GM10266 (cell line): ENCODE measurements around the gene NIN.

ENCODE experiments used
- DNase-seq: peaks from one replicate; pipeline ENCODE4 v3.0.0; 2012; ENCODE audit errors: extremely low spot score
- TF ChIP-seq, protein P1 (sequence below): IDR thresholded peaks from 2 replicates; pipeline ENCODE4 v1.5.1; 2012; ENCODE audit warnings: mild to moderate bottlenecking, low read depth; ENCODE audit not compliant: control insufficient read depth, insufficient read depth; ENCODE audit errors: missing control alignments

Gene NIN

DNA sequence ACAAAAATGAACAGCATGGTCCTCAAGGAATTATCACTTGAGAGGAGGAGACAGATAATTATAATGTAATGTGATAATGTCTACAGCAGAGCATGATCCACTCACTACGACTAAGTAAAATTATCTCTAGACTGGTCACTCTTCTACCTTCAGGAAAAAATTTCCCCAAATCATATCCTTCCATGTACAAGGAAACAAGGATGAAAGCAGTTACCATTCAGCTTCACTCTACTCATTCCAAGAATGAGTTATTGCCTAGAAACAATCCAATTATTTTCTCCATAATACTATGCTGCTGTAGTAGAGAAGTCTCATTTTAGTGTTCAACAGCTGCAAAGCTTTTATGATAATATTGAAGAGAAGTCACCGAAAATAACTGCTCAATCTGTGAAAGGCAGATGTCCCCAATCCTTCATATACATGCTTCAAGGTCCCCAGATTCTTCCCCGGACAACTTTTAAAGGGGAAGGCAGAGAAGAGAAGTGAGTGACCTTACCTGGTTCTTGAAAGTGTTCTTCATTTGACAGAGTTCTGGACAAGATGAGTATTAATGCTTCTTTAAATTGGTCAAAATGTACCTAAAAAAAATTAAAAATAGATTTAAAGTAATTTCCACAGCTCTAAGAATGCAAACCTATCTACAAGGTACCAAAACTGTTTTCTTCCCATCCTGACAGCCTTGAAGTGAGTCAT lies 24.6 kb downstream of the NIN start:
- no peak for DNase-seq
- TF ChIP-seq, protein P1, sequence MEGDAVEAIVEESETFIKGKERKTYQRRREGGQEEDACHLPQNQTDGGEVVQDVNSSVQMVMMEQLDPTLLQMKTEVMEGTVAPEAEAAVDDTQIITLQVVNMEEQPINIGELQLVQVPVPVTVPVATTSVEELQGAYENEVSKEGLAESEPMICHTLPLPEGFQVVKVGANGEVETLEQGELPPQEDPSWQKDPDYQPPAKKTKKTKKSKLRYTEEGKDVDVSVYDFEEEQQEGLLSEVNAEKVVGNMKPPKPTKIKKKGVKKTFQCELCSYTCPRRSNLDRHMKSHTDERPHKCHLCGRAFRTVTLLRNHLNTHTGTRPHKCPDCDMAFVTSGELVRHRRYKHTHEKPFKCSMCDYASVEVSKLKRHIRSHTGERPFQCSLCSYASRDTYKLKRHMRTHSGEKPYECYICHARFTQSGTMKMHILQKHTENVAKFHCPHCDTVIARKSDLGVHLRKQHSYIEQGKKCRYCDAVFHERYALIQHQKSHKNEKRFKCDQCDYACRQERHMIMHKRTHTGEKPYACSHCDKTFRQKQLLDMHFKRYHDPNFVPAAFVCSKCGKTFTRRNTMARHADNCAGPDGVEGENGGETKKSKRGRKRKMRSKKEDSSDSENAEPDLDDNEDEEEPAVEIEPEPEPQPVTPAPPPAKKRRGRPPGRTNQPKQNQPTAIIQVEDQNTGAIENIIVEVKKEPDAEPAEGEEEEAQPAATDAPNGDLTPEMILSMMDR, result no peak

DNA sequence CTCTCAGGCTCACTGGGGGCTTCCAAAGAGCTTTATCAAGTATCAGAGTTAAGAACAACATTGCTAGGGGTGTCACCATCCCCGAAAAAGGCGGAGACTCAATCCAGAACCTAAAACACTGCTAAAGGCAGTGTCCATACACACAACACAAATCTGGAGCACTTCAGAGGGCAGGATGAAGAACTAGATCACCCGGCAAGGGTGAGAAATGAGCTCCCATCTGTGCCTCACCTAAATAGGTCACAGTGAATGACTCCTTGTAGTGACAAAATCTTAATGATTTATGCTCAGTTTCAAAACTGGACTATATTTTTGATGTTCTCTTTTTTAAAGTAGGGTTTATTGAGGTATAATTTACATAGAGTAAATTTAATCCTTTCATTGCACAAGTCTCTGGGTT lies 25.6 kb downstream of the NIN start:
- TF ChIP-seq, protein P1, result no peak
- no peak for DNase-seq

DNA sequence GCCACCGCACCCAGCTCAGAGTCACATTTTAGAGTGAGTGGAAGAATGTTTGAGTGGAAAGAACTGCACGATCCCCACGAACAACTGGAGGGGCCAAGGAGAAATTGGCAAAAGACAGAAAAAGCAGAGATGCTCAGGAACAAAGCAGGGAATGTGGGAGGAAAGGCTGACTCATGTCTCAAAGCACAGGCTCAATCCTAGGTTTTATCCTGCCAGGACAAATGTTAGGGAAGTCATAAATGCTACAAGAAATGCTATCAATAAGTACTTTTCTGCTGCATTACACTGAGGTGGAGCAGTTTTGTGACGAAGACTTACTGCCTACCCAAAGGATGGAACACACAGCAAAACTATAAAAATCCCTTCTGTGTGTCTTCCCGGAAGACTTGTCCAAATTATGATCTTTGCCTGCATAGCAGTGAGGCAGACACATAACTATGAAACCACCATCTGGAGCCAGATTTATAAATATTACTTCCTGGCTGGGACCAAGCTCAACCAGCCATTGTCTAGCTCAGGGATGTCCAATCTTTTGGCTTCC lies 26.7 kb downstream of the NIN start:
- no peak for DNase-seq
- TF ChIP-seq, protein P1, result no peak

DNA sequence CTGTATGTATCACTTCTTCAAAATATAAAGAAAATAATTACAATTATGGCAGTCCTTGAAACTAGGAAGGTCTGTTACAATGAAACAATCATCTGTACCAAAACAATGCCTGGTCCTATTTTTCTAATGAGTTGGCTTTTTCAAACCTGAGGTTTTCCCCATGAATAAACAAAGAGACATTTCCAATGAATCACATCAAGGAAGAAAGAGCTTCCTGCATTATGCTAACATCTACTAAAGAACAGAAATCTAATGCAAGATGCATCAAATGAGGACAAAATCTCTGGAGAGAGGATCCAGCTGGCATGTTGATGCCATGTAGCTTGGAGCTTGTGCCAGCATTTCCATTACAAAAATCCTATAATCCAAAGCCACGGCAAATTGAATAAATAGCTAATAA lies 29.3 kb downstream of the NIN start:
- TF ChIP-seq, protein P1, result no peak
- no peak for DNase-seq

DNA sequence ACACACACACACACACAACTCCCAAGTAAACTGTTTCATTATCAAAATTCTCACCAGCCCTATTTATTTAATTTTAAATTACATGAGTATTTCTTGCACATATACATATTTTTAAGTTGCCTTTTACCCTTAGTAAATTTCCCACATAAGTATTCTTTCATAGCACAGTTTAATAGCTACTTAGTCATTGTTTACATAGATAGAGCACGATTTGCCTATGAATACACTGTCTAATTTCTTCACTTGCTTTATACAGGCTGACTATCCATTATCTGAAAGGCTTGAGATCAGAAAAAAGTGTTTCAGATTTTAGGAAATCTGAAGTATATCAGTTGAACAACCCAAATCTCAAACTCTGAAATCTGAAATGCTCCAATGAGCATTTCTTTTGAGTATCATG lies 30.9 kb downstream of the NIN start:
- no peak for DNase-seq
- TF ChIP-seq, protein P1, result no peak

DNA sequence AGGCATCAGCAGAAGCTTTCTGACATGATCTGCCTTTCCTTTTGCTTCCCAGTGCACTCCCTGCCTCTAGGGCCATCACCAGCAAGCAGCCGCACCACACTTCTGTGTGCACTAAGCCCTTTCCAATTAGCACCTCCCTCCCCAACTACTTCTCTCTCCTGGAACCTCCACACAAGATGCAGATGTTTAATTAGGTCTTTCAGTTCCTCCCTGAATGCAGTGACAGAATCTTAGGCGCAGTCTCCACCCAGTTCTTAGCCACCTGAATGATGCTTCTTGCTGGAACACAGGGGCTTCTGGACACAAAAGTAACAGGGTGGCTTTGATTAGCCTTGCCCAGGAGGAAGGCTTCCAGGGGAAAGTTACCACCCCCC lies 32.9 kb downstream of the NIN start:
- TF ChIP-seq, protein P1, result no peak
- no peak for DNase-seq

DNA sequence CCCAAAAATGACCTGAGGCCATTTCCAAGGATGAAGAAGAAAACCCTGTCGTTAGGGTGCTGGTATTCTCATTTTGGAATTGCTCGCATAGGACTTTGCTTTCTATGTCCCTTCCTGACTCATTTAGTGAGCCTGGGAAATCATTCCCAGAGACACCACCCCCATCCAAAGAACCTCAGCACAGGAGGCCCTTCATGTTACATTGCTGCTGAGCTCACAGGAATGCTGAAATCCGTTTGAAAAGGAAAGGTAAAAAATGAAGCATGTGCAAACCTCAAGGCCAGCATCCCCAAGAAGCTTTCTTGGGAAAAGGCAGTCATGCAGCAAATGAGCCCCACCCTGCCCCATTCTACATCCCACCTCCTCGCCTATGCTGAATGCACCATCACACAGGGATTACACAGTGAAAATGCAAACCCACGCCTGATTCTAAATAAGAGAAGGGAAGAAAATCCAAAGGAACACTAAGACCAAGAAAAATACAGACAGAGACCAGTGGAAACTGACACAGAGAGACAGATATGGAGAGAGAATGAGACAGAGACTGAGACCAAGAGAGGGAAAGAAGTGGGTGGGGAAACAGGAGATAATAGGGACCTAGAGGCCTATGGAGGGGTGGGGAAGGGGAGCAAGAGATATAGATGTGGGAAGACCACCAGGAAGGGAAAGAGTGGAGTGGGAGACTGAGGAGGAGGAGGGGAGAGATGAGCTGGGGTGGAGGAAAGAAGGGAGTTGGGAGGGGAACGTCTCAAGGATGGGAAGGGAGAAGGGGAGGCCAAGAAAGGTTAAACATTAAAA lies 33.5 kb downstream of the NIN start:
- TF ChIP-seq, protein P1, result no peak
- DNase-seq, result no peak
